Measurements from ENCODE around the gene GON4L. TPM values are rescaled to one million over a fixed set of nuclear protein-coding genes. Genes with fewer than 3 reads are reported as not detected.

Gene GON4L
- polyA plus RNA-seq, 1 of the 3 experiments (the other 2 are of a cell fraction) = 16.5 TPM

GRCh38 chr1:155831279-155831976 is 25.6 kb downstream of the GON4L start:
- Histone ChIP-seq H3K27me3 (ENCODE audit: insufficient read depth) (no peaks in the 10 kb centered on the region), H3K9me2 (no peaks in the 10 kb centered on the region), H3K4me2 (no peak overlapping the region), H3K4me1 (ENCODE audit: control insufficient read depth in 1 of 2, insufficient read depth in 2 of 2, low read depth in 1 of 2, low read length in 1 of 2) (peaks cover 0 to 6% of the 10 kb centered on the region in 2 experiments; a peak in 2 of 4 replicates), H4K20me1 (ENCODE audit: insufficient read depth) (no peaks in the 10 kb centered on the region), H2AFZ (ENCODE audit: low read depth) (no peak overlapping the region), H3K36me3 (replicated peaks in 1 of 2; ENCODE audit: control insufficient read depth in 1 of 2, insufficient read depth in 2 of 2, low read length in 1 of 2) (peaks cover 4 to 9% of the 10 kb centered on the region in 2 experiments), H3K9ac (no peak overlapping the region), H3K9me3 (no peaks in the 10 kb centered on the region), H3K79me2 (ENCODE audit: insufficient read depth) (peaks cover 72% of the 10 kb centered on the region), H3K4me3 (ENCODE audit: low read depth in 2 of 2, low read length in 1 of 2) (no peak overlapping the region), H3K27ac (ENCODE audit: low read depth in 2 of 2, low read length in 1 of 2) (no peak overlapping the region), H3F3A (replicated peaks; ENCODE audit: insufficient read depth) (peaks cover 8% of the 10 kb centered on the region)
- TF ChIP-seq ZBTB33 (IDR thresholded peaks at IDR 0.05; ENCODE audit: borderline replicate concordance, low read depth) = no peak
- WGBS (ENCODE audit: low lambda C conversion rate) = 95% methylated on average over 7 of the region's 7 CpGs
- ChIA-PET CTCF (interaction anchor here (0.7 kb wide), 1 partner anchor 251 kb away, joined by 3 read pairs; no protein-coding TSS in a partner anchor), POLR2A (interaction anchor here (0.5 kb wide), 1 partner anchor 10 kb away, joined by 3 read pairs; no protein-coding TSS in a partner anchor)
- DNase-seq = no peak

GRCh38 chr1:155827450-155827849 is 29.6 kb downstream of the GON4L start:
- H3K9ac ChIP-seq = no peak overlapping the region
- no peak overlapping the region for H3K4me2 ChIP-seq
- H3K79me2 ChIP-seq (ENCODE audit: insufficient read depth) = peaks cover 60% of the 10 kb centered on the region
- no peaks in the 10 kb centered on the region for H4K20me1 ChIP-seq (ENCODE audit: insufficient read depth)
- no peak overlapping the region for H3K4me3 ChIP-seq (ENCODE audit: low read depth in 2 of 2, low read length in 1 of 2)
- WGBS (ENCODE audit: low lambda C conversion rate) = 89% methylated on average over 3 of the region's 4 CpGs
- H3K27me3 ChIP-seq (ENCODE audit: insufficient read depth) = no peaks in the 10 kb centered on the region
- no peaks in the 10 kb centered on the region for H3K9me3 ChIP-seq
- H3F3A ChIP-seq (replicated peaks; ENCODE audit: insufficient read depth) = no peaks in the 10 kb centered on the region
- DNase-seq = no peak
- CTCF ChIA-PET = no interaction called here
- no peaks in the 10 kb centered on the region for H3K4me1 ChIP-seq (ENCODE audit: control insufficient read depth in 1 of 2, insufficient read depth in 2 of 2, low read depth in 1 of 2, low read length in 1 of 2)
- H3K36me3 ChIP-seq (replicated peaks in 1 of 2; ENCODE audit: control insufficient read depth in 1 of 2, insufficient read depth in 2 of 2, low read length in 1 of 2) = peaks cover 11 to 22% of the 10 kb centered on the region in 2 experiments
- no peak for TF ChIP-seq USF1 (IDR thresholded peaks at IDR 0.05; ENCODE audit: borderline replicate concordance, low read depth)
- no peak for TF ChIP-seq GABPA (IDR thresholded peaks at IDR 0.05; ENCODE audit: low read depth)
- TF ChIP-seq FOXM1 (IDR thresholded peaks at IDR 0.05; ENCODE audit: low read depth) = no peak
- no peak for TF ChIP-seq SMC3 (IDR thresholded peaks at IDR 0.05; ENCODE audit: low read depth, low read length)
- TF ChIP-seq TEAD4 (IDR thresholded peaks at IDR 0.05; ENCODE audit: borderline replicate concordance, insufficient read depth) = no peak
- TF ChIP-seq CTCF (IDR thresholded peaks at IDR 0.05) = no peak
- no peak for TF ChIP-seq NRF1 (IDR thresholded peaks at IDR 0.05; ENCODE audit: low read depth, low read length)
- no peak for TF ChIP-seq SIN3A (IDR thresholded peaks at IDR 0.05; ENCODE audit: borderline replicate concordance, low read depth, low read length)
- no peak for TF ChIP-seq EZH2phosphoT487 (IDR thresholded peaks at IDR 0.05; ENCODE audit: borderline replicate concordance, low read depth)
- no peak for TF ChIP-seq RFX5 (IDR thresholded peaks at IDR 0.05; ENCODE audit: low read length)
- TF ChIP-seq RXRA (IDR thresholded peaks at IDR 0.05; ENCODE audit: borderline replicate concordance, low read depth) = no peak
- TF ChIP-seq JUND (IDR thresholded peaks at IDR 0.05) = no peak
- H2AFZ ChIP-seq (ENCODE audit: low read depth) = no peak overlapping the region
- no peaks in the 10 kb centered on the region for H3K9me2 ChIP-seq
- POLR2A ChIA-PET = no interaction called here
- H3K27ac ChIP-seq (ENCODE audit: low read depth in 2 of 2, low read length in 1 of 2) = no peak overlapping the region
